Measurements from ENCODE around the gene DACT1.
"Not testable (repeated sequence)": the region's sequence is repeated elsewhere in the genome, so short reads cannot be mapped to it uniquely, and the experiment has no call there.

The DACT1 gene, protein sequence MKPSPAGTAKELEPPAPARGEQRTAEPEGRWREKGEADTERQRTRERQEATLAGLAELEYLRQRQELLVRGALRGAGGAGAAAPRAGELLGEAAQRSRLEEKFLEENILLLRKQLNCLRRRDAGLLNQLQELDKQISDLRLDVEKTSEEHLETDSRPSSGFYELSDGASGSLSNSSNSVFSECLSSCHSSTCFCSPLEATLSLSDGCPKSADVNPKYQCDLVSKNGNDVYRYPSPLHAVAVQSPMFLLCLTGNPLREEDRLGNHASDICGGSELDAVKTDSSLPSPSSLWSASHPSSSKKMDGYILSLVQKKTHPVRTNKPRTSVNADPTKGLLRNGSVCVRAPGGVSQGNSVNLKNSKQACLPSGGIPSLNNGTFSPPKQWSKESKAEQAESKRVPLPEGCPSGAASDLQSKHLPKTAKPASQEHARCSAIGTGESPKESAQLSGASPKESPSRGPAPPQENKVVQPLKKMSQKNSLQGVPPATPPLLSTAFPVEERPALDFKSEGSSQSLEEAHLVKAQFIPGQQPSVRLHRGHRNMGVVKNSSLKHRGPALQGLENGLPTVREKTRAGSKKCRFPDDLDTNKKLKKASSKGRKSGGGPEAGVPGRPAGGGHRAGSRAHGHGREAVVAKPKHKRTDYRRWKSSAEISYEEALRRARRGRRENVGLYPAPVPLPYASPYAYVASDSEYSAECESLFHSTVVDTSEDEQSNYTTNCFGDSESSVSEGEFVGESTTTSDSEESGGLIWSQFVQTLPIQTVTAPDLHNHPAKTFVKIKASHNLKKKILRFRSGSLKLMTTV

DNA sequence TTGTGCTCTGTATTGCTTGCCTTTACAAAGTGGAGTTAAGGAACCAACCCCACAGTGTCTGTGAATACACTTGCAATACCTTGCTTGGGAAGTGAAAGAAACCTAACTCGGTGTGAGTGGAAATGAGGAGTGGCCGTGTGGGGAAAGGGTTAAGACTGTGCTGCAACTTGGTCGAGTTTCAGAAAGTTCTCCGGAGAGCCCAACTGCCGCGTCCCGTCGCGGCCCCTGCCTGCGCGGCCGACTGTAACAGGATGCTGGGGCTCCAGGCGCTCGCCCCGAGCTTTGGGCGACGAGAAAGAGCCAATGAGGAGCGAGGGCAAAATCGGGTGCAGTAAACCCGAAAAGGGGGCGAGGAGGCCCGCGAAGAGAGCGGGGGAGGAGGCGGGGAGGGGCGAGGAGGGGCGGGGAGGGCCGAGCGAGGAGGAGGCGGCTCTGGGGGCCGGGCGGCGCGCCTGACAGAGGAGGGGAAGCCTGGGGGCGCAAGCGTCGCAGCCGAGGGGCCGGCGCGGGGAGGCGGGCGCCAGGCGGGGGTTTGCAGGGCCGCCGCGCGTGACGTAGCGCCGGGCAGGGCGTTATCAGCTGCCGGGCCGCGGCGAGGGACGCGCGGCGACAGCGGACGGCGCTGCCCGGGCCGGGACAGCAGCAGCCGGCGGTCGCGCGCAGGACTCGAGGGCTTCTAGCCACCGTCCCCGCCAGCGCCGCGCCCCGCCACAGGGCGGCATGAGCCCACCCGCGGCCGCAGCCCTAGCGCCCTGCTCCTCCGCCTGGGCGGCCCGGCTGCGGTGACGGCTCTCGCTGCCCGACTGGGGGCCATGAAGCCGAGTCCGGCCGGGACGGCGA, at the start of gene DACT1:
Gene DACT1, plus strand, starts transcription at position 572 of the 840 bp plus-strand sequence. Its CDS starts 241 bp downstream, at position 813.
- peak within 1 kb of the TSS; percentile 73 to 77 for H3K4me3 ChIP-seq (replicated peaks in 1 of 2; ENCODE audit: low read depth in 2 of 2, low read length in 2 of 2)
- TF ChIP-seq, protein P1, sequence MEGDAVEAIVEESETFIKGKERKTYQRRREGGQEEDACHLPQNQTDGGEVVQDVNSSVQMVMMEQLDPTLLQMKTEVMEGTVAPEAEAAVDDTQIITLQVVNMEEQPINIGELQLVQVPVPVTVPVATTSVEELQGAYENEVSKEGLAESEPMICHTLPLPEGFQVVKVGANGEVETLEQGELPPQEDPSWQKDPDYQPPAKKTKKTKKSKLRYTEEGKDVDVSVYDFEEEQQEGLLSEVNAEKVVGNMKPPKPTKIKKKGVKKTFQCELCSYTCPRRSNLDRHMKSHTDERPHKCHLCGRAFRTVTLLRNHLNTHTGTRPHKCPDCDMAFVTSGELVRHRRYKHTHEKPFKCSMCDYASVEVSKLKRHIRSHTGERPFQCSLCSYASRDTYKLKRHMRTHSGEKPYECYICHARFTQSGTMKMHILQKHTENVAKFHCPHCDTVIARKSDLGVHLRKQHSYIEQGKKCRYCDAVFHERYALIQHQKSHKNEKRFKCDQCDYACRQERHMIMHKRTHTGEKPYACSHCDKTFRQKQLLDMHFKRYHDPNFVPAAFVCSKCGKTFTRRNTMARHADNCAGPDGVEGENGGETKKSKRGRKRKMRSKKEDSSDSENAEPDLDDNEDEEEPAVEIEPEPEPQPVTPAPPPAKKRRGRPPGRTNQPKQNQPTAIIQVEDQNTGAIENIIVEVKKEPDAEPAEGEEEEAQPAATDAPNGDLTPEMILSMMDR (IDR thresholded peaks at IDR 0.05; ENCODE audit: low read depth, low read length) = no peak
- peak; percentile 74 to 77 for DNase-seq (ENCODE audit: low read depth in 2 of 2)

DNA sequence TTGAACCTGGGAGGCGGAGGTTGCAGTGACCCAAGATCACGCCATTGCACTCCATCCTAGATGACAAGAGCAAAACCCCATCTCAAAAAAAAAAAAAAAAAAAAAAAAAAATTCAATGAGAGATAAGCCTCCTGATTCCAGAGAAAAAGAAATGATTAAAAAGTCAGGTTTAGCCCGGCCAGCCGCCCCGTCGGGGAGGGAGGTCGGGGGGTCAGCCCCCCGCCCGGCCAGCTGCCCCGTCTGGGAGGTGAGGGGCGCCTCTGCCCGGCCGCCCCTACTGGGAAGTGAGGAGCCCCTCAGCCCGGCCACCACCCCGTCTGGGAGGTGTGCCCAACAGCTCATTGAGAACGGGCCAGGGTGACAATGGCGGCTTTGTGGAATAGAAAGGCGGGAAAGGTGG, 49.4 kb upstream of the DACT1 start:
- not testable (repeated sequence) for DNase-seq (ENCODE audit: low read depth in 2 of 2); H3K4me3 ChIP-seq (replicated peaks in 1 of 2; ENCODE audit: low read depth in 2 of 2, low read length in 2 of 2)

- no peak overlapping the region for H3K4me3 ChIP-seq (replicated peaks in 1 of 2; ENCODE audit: low read depth in 2 of 2, low read length in 2 of 2)
- TF ChIP-seq, protein P1 (IDR thresholded peaks at IDR 0.05; ENCODE audit: low read depth, low read length) = no peak
- DNase-seq (ENCODE audit: low read depth in 2 of 2) = no peak
Measured at GRCh38 chr14:58593977-58594376, 43.8 kb upstream of the DACT1 start.

DNA sequence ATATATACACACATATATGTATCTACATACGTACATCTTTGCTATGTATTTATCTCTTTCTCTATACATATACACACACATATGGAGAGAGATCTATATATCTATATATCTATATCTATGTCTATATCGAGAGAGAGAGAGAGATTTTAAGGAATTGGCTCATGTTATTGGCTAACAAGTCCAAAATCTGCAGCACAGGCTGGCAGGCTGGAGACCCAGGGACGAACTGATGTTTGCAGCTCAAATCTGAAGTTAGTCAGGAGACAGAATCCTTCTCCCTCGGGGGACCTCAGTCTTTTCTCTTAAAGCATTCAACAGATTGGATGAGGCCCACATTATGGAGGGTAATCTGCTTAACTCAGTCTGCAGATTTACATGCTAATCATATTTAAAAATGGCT, 40.7 kb upstream of the DACT1 start:
- no peak for DNase-seq (ENCODE audit: low read depth in 2 of 2)
- no peak overlapping the region for H3K4me3 ChIP-seq (replicated peaks in 1 of 2; ENCODE audit: low read depth in 2 of 2, low read length in 2 of 2)
- TF ChIP-seq, protein P1 (IDR thresholded peaks at IDR 0.05; ENCODE audit: low read depth, low read length) = no peak

DNA sequence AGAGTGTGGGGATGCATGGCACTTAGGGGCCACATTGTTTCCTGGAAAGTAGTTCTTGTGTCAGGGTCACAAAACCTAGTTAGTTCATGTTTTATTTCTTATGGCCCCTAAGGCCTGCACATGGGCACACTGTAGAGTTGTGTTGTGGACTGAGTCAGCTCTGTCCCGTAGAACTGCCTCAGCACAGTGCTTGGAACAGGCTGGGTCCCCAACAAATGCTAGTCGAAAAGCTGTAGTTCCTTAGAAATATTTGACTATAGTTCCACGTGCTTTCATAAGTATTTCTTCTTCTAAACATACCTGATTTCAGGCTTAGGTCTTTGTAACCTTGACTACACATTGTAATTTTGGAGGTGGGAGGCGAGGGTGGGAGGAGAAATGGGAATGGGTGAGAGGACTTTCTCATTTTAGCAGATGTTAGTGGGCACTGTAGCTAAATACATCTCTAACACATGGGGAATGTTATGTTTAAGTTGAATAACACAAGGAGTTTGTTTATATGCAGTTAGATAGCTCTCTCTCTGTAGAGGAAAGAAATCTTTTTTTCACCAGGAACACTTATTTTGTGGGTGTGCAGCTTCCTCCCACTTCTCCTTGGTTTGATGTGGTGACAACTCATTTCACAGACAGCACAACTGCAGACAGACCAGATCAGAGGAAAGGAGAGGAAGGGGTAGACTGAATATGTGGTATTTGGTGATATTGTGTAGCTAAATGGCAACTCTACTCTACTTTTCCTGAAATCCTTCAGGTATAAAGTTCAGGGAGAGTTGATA, 39.5 kb upstream of the DACT1 start:
- TF ChIP-seq, protein P1 (IDR thresholded peaks at IDR 0.05; ENCODE audit: low read depth, low read length) = no peak
- no peak overlapping the region for H3K4me3 ChIP-seq (replicated peaks in 1 of 2; ENCODE audit: low read depth in 2 of 2, low read length in 2 of 2)
- DNase-seq (ENCODE audit: low read depth in 2 of 2) = no peak

DNA sequence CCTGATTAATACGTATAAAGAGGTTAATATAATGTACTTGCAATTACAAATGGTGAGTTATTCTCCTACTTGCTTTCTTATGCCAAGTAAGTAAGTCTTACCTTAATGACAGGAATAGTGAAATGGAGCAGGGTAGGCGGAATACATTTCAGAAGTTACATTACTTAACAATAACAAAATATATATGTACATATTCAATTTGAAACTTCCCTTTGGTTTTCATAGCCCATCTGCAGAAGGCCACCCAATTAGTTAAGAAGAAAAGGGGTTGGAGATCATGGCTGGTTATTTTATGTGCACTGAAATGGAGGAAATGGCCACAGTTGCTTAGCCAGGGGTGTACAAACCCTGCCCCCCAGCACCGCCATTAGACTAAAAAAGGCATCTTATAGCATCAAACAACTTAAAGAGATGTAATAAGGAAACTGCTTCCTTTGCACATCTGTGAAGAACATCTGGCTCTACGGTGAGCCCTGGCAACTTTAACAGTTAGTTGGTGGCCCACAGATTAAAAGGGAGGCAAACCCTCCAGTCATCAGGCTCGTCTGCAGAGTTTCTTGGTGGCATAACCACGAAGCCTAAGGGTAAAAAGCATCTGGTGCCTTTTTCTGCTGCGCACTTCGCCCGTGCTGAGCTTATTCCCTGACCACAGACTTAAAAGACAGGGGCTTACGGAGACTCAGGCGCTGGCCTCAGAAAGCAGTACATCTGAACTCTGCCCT, 38.8 kb upstream of the DACT1 start:
- TF ChIP-seq, protein P1 (IDR thresholded peaks at IDR 0.05; ENCODE audit: low read depth, low read length) = no peak
- DNase-seq (ENCODE audit: low read depth in 2 of 2) = no peak
- no peak overlapping the region for H3K4me3 ChIP-seq (replicated peaks in 1 of 2; ENCODE audit: low read depth in 2 of 2, low read length in 2 of 2)

Measured in cardiac fibroblast (primary cell).